HepG2 (cell line): Measurements from ENCODE around the gene NRSN2. TPM values are rescaled to one million over a fixed set of nuclear protein-coding genes. Genes with fewer than 3 reads are reported as not detected.

Source experiments
- FOXA3 ChIP-seq: IDR thresholded peaks from 2 replicates; pipeline ENCODE4 v1.6.1; 2016; ENCODE audit warnings: missing genetic modification reagents, missing compliant biosample characterization
- IRF2 ChIP-seq: IDR thresholded peaks from 2 replicates; pipeline ENCODE4 v1.6.1; 2018; ENCODE audit warnings: missing genetic modification reagents, missing compliant biosample characterization
- MAFK ChIP-seq, 2 experiments: IDR thresholded peaks in 1 of 2; conservative IDR thresholded peaks in 1 of 2; 2 replicates each; pipeline ENCODE4 v1.6.1; 2011; ENCODE audit warnings: improper control_type of control experiment in 2 of 2, low read length in 2 of 2
- NRL ChIP-seq: sonication (generic); formaldehyde crosslinking; IDR thresholded peaks from 2 replicates; pipeline ENCODE4 v1.5.0; 2020; ENCODE audit warnings: missing genetic modification reagents, mild to moderate bottlenecking, moderate library complexity, borderline replicate concordance
- PCBP1 ChIP-seq: fragments of 200-400 bp; formaldehyde crosslinking; IDR thresholded peaks from 2 replicates; pipeline ENCODE4 v1.6.1; 2017; ENCODE audit warnings: mild to moderate bottlenecking, low read depth, low read length, borderline replicate concordance
- SMC3 ChIP-seq: IDR thresholded peaks from 2 replicates; pipeline ENCODE4 v1.6.1; 2011; ENCODE audit warnings: low read length, improper control_type of control experiment
- SMYD3 ChIP-seq: sonication (generic); formaldehyde crosslinking; IDR thresholded peaks from 2 replicates; pipeline ENCODE4 v1.8.1; 2023; ENCODE audit warnings: mild to moderate bottlenecking, missing genetic modification reagents
- YEATS4 ChIP-seq: sonication (generic); formaldehyde crosslinking; IDR thresholded peaks from 2 replicates; pipeline ENCODE4 v1.4.0; 2020; ENCODE audit warnings: missing genetic modification reagents, borderline replicate concordance
- ZBTB7B ChIP-seq: sonication (generic); formaldehyde crosslinking; IDR thresholded peaks from 2 replicates; pipeline ENCODE4 v1.4.0; 2020; ENCODE audit warnings: missing genetic modification reagents
- ZFP36L2 ChIP-seq: sonication (generic); formaldehyde crosslinking; IDR thresholded peaks from 2 replicates; pipeline ENCODE4 v1.4.0; 2020; ENCODE audit warnings: missing genetic modification reagents
- ZNF564 ChIP-seq: sonication (generic); formaldehyde crosslinking; IDR thresholded peaks from 2 replicates; pipeline ENCODE4 v1.8.1; 2023; ENCODE audit warnings: mild to moderate bottlenecking, missing genetic modification reagents
- ZNF616 ChIP-seq: sonication (generic); formaldehyde crosslinking; IDR thresholded peaks from 2 replicates; pipeline ENCODE4 v1.5.0; 2020; ENCODE audit warnings: low read depth, mild to moderate bottlenecking, missing genetic modification reagents
- ZNF772 ChIP-seq: sonication (generic); formaldehyde crosslinking; IDR thresholded peaks from 2 replicates; pipeline ENCODE4 v1.5.0; 2020; ENCODE audit warnings: mild to moderate bottlenecking, missing genetic modification reagents
- ZNF788 ChIP-seq: sonication (generic); formaldehyde crosslinking; IDR thresholded peaks from 2 replicates; pipeline ENCODE4 v1.5.0; 2020; ENCODE audit warnings: mild to moderate bottlenecking, missing genetic modification reagents, borderline replicate concordance
- polyA plus RNA-seq, 8 experiments: library from polyadenylated mRNA; depleted of rRNA in 3 of 8; stranded (reverse) in 7 of 8; unstranded in 1 of 8; fragments of >200 nt; fragmentation: Illumina TruSeq in 4 of 8; extraction: Trizol in 4 of 8; gene quantifications; 2 replicates each; pipeline versions ENCODE4 v1.2.1 to v1.2.3, GENCODE V29; 2011 to 2016; ENCODE audit warnings: low read depth in 4 of 8, missing spikeins in 1 of 8, mixed read lengths in 1 of 8; ENCODE audit not compliant: insufficient read depth in 1 of 8
- total RNA-seq, 5 experiments: library from RNA; depleted of rRNA; stranded (reverse); fragments of >200 nt; fragmentation: Illumina TruSeq; extraction: Trizol; gene quantifications; 2 replicates each; pipeline ENCODE4 v1.2.3, GENCODE V29; 2016; ENCODE audit warnings: low read depth in 1 of 5
- TF ChIP-seq, protein P1 (sequence below): sonication (generic); formaldehyde crosslinking; IDR thresholded peaks from 2 replicates; pipeline ENCODE4 v1.4.0; 2020; ENCODE audit warnings: missing genetic modification reagents
- TF ChIP-seq, protein P2 (sequence below): IDR thresholded peaks from 2 replicates; pipeline ENCODE4 v1.6.1; 2016; ENCODE audit warnings: low read depth, missing genetic modification reagents, missing compliant biosample characterization

The NRSN2 gene
- total and polyA plus RNA-seq, 2 of the 13 experiments (the other 11 are each of a cell fraction or from before 2014, with no cell fraction given) = 32.3 to 49.4 TPM

DNA sequence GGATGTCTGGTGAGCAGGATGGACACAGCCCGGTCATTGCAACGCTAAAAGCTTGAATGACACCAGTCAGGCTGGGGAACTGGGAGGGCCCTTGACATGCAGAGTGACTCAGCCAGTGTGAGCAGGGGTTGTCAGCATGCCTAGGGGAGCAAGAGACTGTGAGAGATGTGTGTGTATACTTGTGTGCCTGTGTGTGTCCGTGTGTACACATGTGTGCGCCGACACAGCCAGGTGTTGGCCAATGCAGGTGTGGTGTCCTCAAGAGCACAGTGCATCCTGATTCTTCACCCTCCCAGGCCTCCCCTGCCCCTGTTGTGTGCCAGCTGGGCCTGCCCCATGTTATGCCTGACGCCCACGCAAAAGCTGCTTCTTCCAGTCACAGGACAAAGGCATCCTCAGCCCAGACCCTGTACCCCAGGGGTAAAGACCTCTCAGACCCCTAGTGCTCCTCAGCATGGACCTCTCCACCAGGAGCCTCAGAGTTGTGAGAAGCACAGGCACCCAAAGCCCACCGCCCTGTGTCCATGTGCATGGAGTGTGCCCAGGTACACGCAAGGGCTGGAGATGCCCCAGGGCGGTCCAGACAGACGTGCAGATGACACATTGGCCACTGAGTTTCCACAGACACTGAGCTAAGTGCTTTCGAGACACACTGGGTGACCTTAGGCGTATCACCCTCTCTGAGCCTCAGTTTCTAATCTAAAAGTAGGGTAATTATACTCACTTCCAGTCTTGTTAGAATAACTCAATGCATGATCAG, 16.6 kb downstream of the NRSN2 start (continued):
- TF ChIP-seq, protein P1, sequence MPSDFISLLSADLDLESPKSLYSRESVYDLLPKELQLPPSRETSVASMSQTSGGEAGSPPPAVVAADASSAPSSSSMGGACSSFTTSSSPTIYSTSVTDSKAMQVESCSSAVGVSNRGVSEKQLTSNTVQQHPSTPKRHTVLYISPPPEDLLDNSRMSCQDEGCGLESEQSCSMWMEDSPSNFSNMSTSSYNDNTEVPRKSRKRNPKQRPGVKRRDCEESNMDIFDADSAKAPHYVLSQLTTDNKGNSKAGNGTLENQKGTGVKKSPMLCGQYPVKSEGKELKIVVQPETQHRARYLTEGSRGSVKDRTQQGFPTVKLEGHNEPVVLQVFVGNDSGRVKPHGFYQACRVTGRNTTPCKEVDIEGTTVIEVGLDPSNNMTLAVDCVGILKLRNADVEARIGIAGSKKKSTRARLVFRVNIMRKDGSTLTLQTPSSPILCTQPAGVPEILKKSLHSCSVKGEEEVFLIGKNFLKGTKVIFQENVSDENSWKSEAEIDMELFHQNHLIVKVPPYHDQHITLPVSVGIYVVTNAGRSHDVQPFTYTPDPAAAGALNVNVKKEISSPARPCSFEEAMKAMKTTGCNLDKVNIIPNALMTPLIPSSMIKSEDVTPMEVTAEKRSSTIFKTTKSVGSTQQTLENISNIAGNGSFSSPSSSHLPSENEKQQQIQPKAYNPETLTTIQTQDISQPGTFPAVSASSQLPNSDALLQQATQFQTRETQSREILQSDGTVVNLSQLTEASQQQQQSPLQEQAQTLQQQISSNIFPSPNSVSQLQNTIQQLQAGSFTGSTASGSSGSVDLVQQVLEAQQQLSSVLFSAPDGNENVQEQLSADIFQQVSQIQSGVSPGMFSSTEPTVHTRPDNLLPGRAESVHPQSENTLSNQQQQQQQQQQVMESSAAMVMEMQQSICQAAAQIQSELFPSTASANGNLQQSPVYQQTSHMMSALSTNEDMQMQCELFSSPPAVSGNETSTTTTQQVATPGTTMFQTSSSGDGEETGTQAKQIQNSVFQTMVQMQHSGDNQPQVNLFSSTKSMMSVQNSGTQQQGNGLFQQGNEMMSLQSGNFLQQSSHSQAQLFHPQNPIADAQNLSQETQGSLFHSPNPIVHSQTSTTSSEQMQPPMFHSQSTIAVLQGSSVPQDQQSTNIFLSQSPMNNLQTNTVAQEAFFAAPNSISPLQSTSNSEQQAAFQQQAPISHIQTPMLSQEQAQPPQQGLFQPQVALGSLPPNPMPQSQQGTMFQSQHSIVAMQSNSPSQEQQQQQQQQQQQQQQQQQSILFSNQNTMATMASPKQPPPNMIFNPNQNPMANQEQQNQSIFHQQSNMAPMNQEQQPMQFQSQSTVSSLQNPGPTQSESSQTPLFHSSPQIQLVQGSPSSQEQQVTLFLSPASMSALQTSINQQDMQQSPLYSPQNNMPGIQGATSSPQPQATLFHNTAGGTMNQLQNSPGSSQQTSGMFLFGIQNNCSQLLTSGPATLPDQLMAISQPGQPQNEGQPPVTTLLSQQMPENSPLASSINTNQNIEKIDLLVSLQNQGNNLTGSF (CRISPR knock-in tag) = no peak
- TF ChIP-seq MAFK (conservative IDR thresholded peaks at IDR 0.05 in 1 of 2, IDR thresholded peaks at IDR 0.05 in 1 of 2; ENCODE audit: low read length in 2 of 2) = 0 out of 4 replicates have a peak, but pooled peaks of 1 of the 2 experiments have one; percentile 1
- TF ChIP-seq ZNF616 (CRISPR knock-in tag) = no peak
- no peak for TF ChIP-seq ZBTB7B
- TF ChIP-seq NRL (CRISPR knock-in tag) = peak; percentile 49; the same call in 1 of the 2 replicates
- TF ChIP-seq ZFP36L2 (CRISPR knock-in tag) = no peak
- peak; percentile 79; the same call in 1 of the 2 replicates for TF ChIP-seq ZNF788 (CRISPR knock-in tag)
- TF ChIP-seq SMC3 = 0 out of 2 replicates have a peak, but pooled peaks have one; percentile 11
- peak; percentile 44; the same call in 1 of the 2 replicates for TF ChIP-seq FOXA3 (CRISPR knock-in tag)
- TF ChIP-seq SMYD3 (CRISPR knock-in tag) = no peak
- TF ChIP-seq, protein P2, sequence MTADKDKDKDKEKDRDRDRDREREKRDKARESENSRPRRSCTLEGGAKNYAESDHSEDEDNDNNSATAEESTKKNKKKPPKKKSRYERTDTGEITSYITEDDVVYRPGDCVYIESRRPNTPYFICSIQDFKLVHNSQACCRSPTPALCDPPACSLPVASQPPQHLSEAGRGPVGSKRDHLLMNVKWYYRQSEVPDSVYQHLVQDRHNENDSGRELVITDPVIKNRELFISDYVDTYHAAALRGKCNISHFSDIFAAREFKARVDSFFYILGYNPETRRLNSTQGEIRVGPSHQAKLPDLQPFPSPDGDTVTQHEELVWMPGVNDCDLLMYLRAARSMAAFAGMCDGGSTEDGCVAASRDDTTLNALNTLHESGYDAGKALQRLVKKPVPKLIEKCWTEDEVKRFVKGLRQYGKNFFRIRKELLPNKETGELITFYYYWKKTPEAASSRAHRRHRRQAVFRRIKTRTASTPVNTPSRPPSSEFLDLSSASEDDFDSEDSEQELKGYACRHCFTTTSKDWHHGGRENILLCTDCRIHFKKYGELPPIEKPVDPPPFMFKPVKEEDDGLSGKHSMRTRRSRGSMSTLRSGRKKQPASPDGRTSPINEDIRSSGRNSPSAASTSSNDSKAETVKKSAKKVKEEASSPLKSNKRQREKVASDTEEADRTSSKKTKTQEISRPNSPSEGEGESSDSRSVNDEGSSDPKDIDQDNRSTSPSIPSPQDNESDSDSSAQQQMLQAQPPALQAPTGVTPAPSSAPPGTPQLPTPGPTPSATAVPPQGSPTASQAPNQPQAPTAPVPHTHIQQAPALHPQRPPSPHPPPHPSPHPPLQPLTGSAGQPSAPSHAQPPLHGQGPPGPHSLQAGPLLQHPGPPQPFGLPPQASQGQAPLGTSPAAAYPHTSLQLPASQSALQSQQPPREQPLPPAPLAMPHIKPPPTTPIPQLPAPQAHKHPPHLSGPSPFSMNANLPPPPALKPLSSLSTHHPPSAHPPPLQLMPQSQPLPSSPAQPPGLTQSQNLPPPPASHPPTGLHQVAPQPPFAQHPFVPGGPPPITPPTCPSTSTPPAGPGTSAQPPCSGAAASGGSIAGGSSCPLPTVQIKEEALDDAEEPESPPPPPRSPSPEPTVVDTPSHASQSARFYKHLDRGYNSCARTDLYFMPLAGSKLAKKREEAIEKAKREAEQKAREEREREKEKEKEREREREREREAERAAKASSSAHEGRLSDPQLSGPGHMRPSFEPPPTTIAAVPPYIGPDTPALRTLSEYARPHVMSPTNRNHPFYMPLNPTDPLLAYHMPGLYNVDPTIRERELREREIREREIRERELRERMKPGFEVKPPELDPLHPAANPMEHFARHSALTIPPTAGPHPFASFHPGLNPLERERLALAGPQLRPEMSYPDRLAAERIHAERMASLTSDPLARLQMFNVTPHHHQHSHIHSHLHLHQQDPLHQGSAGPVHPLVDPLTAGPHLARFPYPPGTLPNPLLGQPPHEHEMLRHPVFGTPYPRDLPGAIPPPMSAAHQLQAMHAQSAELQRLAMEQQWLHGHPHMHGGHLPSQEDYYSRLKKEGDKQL (CRISPR knock-in tag) = no peak
- peak; percentile 8; the same call in 1 of the 2 replicates for TF ChIP-seq IRF2 (CRISPR knock-in tag)
- TF ChIP-seq PCBP1 = 0 out of 2 replicates have a peak, but pooled peaks have one; percentile 44
- 0 out of 2 replicates have a peak, but pooled peaks have one; percentile 43 for TF ChIP-seq ZNF772 (CRISPR knock-in tag)
- TF ChIP-seq YEATS4 (CRISPR knock-in tag) = no peak
- no peak for TF ChIP-seq ZNF564 (CRISPR knock-in tag)
